HG02970 (cell line): ENCODE results near the gene SMC4.

Experiments
- ATAC-seq: cut with Tn5 transposase; IDR thresholded peaks from one replicate; pipeline ENCODE4 v1.9.1; 2021; ENCODE audit warnings: mild to moderate bottlenecking, moderate library complexity, moderate number of reproducible peaks; ENCODE audit not compliant: unreplicated experiment, low FRiP score

Gene SMC4

GRCh38 chr3:160393346-160394008 lies 6.0 kb upstream of the SMC4 start:
- no peak for ATAC-seq

DNA sequence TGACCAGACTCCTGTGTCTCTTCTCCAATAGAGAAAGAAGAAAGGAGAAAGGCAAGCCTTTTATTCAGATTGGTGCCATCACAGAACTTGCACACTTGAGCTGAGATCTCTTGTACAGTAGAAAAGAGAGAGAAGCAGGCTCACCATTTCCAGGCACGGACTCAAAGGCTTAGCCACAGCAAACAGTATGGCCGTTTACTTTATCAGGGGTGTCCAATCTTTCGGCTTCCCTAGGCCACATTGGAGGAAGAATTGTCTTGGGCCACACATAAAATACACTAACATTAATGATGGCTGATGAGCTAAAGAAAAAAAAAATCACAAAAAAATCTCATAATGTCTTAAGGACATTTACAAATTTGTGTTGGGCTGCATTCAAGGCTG lies 5.4 kb upstream of the SMC4 start:
- ATAC-seq: no peak

DNA sequence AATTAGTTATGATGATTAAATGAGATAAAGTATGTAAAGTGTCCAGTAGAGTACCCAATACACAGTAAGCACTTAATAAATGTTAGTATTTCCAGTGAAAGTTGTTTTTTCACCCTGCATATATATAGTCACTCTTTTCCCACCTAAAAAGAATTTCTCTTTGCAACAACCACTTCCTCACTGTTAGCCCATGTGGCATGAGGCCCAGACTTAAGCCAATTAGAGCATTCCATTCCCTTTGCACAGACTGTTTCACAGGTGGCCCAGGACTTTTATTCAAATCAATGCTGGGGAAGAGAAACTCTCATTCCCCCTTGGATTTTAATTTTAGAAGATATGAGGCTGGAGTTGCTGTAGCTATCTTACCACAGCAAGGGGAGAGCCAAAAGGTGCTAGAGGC lies 4.2 kb upstream of the SMC4 start:
- ATAC-seq: no peak

- ATAC-seq: no peak
Observed at GRCh38 chr3:160398820-160399124, 678 bp upstream of the SMC4 start.

- ATAC-seq: peak; percentile 1
Observed at GRCh38 chr3:160400030-160400701, 716 bp downstream of the SMC4 start.

- ATAC-seq: no peak
Observed at GRCh38 chr3:160400702-160401150, 1.3 kb downstream of the SMC4 start.

DNA sequence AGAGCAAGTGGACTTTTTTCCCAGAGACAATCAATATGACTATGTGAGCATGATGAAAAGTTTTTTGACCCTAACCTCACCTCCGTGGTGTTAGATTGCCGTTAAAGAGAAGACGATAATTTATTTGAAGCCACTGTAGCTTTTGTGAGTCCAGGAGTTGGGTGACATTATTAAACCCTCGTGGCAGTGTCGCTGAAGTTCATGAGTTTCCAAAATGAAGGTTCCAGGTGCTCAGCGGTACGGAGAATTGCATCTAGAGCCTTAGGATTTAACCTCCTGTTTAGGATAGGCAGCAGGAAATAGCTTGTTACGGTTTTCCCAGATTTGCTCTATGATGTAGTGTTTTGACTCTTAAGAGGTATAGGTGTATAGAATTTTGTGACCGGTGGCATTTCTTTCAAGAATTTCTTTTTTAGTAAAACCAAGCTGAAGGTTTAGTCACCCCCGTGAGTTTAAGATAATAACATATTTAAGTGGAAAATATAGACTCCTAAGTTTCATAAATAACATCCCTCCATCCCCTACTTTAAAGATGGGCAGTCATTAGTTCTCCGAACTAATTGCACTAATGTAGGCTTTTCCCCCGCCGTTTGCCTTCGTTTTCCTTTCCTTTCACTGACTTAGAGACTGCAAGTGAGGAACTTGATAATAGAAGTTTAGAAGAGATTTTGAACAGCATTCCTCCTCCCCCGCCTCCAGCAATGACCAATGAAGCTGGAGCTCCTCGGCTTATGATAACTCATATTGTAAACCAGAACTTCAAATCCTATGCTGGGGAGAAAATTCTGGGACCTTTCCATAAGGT lies 2.0 kb downstream of the SMC4 start:
- ATAC-seq: no peak

GRCh38 chr3:160402221-160403027 lies 3.0 kb downstream of the SMC4 start:
- ATAC-seq: no peak

DNA sequence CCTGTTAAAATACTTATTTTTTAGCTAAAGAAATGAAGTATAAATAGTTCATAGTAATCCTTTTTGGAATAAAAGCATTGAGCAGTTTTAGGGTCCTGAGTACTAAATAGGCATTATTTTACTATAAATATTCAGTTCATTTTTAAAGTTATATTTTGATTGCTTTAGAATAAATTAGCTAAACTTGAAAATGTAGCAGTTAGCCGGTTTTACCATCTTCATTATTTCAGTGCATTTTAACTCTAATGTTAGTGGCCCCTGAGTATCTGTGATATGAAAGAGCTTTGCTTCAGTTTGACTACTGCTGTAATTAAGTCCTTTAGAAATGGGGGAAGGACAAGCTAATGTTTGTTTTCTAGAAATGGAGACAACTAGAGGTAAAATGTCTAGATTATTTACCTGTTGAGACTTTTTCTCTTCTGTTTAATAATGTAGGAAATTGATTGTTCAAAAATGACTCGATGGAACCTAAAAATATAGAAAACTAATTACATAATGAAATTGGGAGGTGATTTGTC lies 3.6 kb downstream of the SMC4 start:
- ATAC-seq: no peak

DNA sequence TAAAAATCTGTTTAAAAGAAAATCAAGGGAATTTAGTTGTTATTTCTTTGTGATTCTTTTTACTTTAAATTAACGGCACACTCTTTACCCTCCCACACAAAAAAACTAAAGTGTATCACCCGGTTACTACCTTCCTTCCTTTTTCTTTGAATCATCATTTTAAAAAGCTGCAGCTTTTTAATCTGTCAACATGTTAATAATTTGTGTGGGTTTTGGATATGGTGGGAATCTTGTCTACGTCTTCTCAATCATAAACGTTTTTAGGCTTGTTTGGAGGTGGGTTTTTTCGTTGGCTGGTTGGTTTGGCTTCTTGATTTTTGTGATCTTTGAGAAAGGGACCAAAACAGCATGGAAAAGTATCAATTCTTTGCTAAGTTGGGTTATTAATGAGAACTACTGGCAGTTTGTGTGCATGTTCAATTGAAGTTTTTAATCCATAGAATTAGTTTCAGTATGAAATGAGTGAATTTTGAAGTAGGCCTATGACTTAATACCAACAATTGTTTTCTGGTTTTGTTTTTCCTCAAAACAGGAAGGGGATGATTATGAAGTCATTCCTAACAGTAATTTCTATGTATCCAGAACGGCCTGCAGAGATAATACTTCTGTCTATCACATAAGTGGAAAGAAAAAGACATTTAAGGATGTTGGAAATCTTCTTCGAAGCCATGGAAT lies 4.5 kb downstream of the SMC4 start:
- no peak for ATAC-seq

GRCh38 chr3:160409812-160410610 lies 10.6 kb downstream of the SMC4 start:
- no peak for ATAC-seq

DNA sequence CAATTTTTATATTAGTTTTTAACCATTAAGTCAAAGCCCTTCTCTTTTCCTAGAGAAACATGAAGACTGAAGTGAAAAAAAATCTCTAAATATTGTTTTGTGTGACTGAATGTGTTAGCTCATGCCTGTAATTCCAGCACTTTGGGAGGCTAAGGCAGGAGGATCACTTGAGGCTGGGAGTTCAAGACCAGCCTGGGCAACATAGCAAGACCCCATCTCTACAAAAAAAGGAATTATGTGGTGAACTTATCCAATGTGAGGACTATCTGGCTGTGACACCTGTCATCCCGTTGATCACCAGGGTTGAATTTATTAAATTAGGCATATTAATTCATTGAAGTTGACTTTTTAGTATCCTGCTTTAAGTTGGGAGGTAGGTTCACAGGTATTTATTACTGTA lies 13.0 kb downstream of the SMC4 start:
- ATAC-seq: no peak

DNA sequence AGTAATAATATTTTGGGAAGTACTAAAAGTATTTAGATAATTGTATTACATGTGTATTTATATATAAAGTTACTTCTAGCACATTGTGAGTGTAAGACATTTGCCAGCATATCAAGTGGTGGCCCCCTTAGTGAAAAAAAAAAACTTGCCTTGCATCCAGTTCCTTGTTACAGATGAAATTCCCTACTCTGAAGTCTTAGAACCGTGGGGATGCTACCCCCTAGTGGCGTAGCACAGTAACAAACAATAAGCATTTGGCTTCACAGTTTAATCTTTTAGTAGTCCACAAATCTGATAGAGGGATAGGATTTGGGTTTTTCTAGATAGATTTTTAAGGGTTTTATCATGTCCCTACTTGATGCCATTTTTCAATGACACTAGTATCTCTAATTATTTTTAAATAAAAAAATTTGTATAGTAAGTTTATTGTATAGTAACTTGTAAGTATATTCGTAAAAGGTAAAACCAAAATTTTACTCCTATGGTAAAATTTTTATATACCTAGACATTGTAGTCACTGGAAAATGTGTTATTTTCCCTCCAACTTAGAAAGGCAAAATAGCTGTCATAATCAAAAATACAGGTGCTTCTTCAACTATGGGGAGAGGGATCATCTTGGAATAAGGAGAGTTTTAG lies 14.3 kb downstream of the SMC4 start:
- ATAC-seq: no peak

DNA sequence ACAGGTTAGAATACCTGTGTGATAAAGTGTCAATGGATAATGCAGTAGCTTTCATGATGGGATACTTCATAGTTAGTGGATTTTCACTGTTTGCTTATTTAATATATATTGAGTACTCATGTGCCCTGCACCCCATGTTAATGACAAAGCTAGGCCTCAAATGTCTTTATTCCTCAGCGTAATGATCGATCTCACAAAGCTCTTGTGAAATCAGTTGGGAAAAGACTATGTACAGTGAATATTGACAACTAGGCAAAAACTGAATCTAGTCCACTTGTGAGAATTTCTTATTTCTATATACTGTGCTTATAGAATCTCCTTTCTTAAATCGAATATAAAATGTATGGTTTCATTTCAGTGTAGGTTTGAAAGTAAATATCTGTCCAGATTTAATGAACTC lies 17.9 kb downstream of the SMC4 start:
- no peak for ATAC-seq

DNA sequence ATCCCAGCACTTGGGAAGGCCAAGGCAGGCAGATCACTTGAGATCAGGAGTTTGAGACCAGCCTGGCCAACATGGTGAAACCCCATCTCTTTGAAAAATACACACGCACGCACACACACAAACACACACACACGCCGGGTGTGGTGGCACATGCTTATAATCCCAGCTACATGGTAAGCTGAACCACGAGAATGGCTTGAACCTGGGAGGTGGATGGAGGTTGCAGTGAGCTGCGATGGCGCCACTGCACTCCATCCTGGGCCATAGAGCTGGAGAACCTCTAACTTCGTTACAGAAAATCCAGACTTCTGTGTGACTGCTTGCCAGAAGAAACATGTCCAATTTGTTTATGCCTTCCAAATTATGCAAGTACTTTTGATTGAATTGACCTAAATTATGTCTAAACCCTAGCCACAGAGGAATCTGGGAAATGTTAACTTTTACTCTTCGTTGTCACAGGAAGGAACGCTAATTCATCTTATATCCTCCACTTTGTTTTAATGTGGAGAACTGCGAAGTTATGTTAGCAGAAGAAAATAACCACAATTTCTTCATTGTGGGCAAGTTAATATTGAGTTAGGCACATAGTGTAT lies 28.5 kb downstream of the SMC4 start:
- ATAC-seq: no peak

- no peak for ATAC-seq
Observed at GRCh38 chr3:160434071-160434470, 34.6 kb downstream of the SMC4 start.

- no peak for ATAC-seq
Observed at GRCh38 chr3:160435095-160435494, 35.6 kb downstream of the SMC4 start.

DNA sequence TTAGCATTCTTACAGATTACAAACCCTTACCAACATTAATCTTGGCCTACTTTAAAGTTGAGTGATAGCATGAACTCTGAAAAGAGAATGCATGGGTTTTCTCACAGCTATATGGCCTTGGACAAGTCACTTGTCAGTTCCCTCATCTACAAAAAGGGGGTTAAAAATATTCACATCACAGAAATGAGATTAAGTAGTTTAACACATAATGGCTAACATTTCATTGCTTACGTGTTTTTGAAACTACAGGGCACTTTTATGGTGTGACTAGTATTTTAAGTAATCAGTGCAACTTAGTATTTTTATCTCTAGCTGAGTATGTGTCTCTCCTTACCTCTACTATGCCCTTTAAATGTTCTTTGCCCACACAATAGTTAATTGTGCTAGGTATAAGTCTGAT lies 36.3 kb downstream of the SMC4 start:
- no peak for ATAC-seq

GRCh38 chr3:160437083-160437455 lies 37.6 kb downstream of the SMC4 start:
- ATAC-seq: no peak
